ENCODE data around the gene UBC. TPM values are rescaled to one million over a fixed set of nuclear protein-coding genes. Genes with fewer than 3 reads are reported as not detected.

The UBC gene
- total and polyA plus RNA-seq, 9 of the 15 experiments (the other 6 are each of a cell fraction or from before 2014, with no cell fraction given) = 533 to 1,153 (median 813) TPM

- POLR2A ChIA-PET = interaction anchor here (0.7 to 1.5 kb wide), 3 partner anchors 40 to 1485 kb away, joined by 3 to 8 read pairs (median 4); no protein-coding TSS in a partner anchor
- Histone ChIP-seq H3K4me2 (ENCODE audit: insufficient read depth, low read length) (peak overlapping the region; percentile 61), H3K9me3 (replicated peaks; ENCODE audit: control insufficient read depth, insufficient read depth, low read depth, low read length) (no peaks in the 10 kb centered on the region), H3K9me1 (ENCODE audit: control insufficient read depth, insufficient read depth, low read length) (no peaks in the 10 kb centered on the region), H3K27ac (ENCODE audit: extremely low read depth, low read depth, low read length) (peak overlapping the region; percentile 86), H3K27me3 (ENCODE audit: control insufficient read depth in 2 of 2, insufficient read depth in 2 of 2, low read length in 2 of 2) (no peaks in the 10 kb centered on the region), H3K4me1 (replicated peaks in 1 of 2; ENCODE audit: control insufficient read depth in 2 of 2, insufficient read depth in 2 of 2, low read length in 2 of 2) (peaks cover 50 to 58% of the 10 kb centered on the region in 2 experiments), H3K36me3 (ENCODE audit: control insufficient read depth, insufficient read depth, low read length) (peaks cover 4% of the 10 kb centered on the region; the same call in 1 of the 3 replicates), H3K4me3 (no peak overlapping the region), H3K79me2 (ENCODE audit: control insufficient read depth, insufficient read depth, low read length) (peaks cover 22% of the 10 kb centered on the region), H4K20me1 (replicated peaks; ENCODE audit: control insufficient read depth, insufficient read depth, low read length) (peaks cover 10% of the 10 kb centered on the region; the same call in 1 of the 2 replicates), H2AFZ (ENCODE audit: low read depth, low read length) (peak overlapping the region; percentile 94), H3K9ac (ENCODE audit: insufficient read depth in 1 of 2, low read depth in 2 of 2, low read length in 2 of 2) (peak overlapping the region; percentile 64 to 81; a peak in 3 of 4 replicates)
- in situ Hi-C loops (cut with MboI) (no loop called here), intact Hi-C loops (cut with micrococcal nuclease) (loop anchor here (1.0 kb wide), 1 partner anchor 73 kb away; no protein-coding TSS in a partner anchor)
- 15% methylated on average over 9 of the region's 9 CpGs for WGBS (ENCODE audit: insufficient coverage, low coverage, missing lambda C conversion rate)
- no peak for ATAC-seq
- no peak for FAIRE-seq
- CTCF ChIA-PET (ENCODE audit: low intra/inter-chr PET ratio) = no interaction called here
- DNase-seq (ENCODE audit: extremely low read depth in 1 of 4, low spot score in 3 of 4) = peak in 2 of 4 experiments; percentile 39 to 60
- no TSS peak for BruUV-seq (replicated peaks)
- TF ChIP-seq CREB3 (tag; conservative IDR thresholded peaks at IDR 0.05; ENCODE audit: low read depth) (0 out of 2 replicates have a peak, but pooled peaks have one; percentile 22), NUFIP1 (IDR thresholded peaks at IDR 0.05; ENCODE audit: partially characterized antibody) (no peak), CREB5 (CRISPR knock-in tag; IDR thresholded peaks at IDR 0.05) (no peak), C11orf30 (IDR thresholded peaks at IDR 0.05; ENCODE audit: low read depth) (no peak), ZNF561 (CRISPR knock-in tag; conservative IDR thresholded peaks at IDR 0.05) (no peak), SRF (CRISPR knock-in tag; IDR thresholded peaks at IDR 0.05) (no peak), MEIS2 (IDR thresholded peaks at IDR 0.05; ENCODE audit: partially characterized antibody) (peak; percentile 18), ELF2 (CRISPR knock-in tag; IDR thresholded peaks at IDR 0.05) (no peak), SMAD3 (CRISPR knock-in tag; conservative IDR thresholded peaks at IDR 0.05) (no peak), FOXJ3 (CRISPR knock-in tag; IDR thresholded peaks at IDR 0.05) (no peak), EWSR1 (IDR thresholded peaks at IDR 0.05; ENCODE audit: borderline replicate concordance, low read depth, partially characterized antibody) (no peak), GTF2A2 (tag; IDR thresholded peaks at IDR 0.05) (no peak; the same call in 1 of the 2 replicates), MBD2 (IDR thresholded peaks at IDR 0.05; ENCODE audit: borderline replicate concordance, low read depth) (no peak), FOXK1 (CRISPR knock-in tag; IDR thresholded peaks at IDR 0.05; ENCODE audit: borderline replicate concordance) (no peak), CC2D1A (IDR thresholded peaks at IDR 0.05) (no peak)
- TF ChIP-seq, protein P1, sequence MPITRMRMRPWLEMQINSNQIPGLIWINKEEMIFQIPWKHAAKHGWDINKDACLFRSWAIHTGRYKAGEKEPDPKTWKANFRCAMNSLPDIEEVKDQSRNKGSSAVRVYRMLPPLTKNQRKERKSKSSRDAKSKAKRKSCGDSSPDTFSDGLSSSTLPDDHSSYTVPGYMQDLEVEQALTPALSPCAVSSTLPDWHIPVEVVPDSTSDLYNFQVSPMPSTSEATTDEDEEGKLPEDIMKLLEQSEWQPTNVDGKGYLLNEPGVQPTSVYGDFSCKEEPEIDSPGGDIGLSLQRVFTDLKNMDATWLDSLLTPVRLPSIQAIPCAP (CRISPR knock-in tag; IDR thresholded peaks at IDR 0.05; ENCODE audit: borderline replicate concordance) = no peak
- TF ChIP-seq, protein P2, sequence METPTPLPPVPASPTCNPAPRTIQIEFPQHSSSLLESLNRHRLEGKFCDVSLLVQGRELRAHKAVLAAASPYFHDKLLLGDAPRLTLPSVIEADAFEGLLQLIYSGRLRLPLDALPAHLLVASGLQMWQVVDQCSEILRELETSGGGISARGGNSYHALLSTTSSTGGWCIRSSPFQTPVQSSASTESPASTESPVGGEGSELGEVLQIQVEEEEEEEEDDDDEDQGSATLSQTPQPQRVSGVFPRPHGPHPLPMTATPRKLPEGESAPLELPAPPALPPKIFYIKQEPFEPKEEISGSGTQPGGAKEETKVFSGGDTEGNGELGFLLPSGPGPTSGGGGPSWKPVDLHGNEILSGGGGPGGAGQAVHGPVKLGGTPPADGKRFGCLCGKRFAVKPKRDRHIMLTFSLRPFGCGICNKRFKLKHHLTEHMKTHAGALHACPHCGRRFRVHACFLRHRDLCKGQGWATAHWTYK (CRISPR knock-in tag; IDR thresholded peaks at IDR 0.05) = peak; percentile 60; the same call in 1 of the 2 replicates
These were observed 47.5 kb downstream of the UBC start for GRCh38 chr12:124866883-124867400.

Measured in K562 (cell line).